Caco-2 (cell line): ENCODE results near the gene C2orf81. TPM values are rescaled to one million over a fixed set of nuclear protein-coding genes. Genes with fewer than 3 reads are reported as not detected.

ENCODE experiments used
- BruUV-seq: library from RNA; stranded (reverse); fragments of 400-500 nt; replicated peaks from 2 replicates; lab custom pipeline; 2021; lab: Mats Ljungman, UMichigan
- CTCF ChIA-PET: fragments of 300-600 bp; sonication (Branson Sonifier 250); formaldehyde crosslinking; loops from one replicate; lab custom pipeline; 2022; ENCODE audit warnings: antibody characterized with exemption; lab: Charles Lee
- POLR2A ChIA-PET: fragments of 300-600 bp; sonication (Branson Sonifier 250); formaldehyde crosslinking; loops from one replicate; lab custom pipeline; 2022; ENCODE audit warnings: antibody characterized with exemption; lab: Charles Lee
- DNase-seq, 2 experiments: peaks; one replicate each; pipeline versions ENCODE4 v3.0.0 to v3.0.0-alpha.2; 2020 to 2022
- H3K27me3 ChIP-seq: replicated peaks from 2 replicates; pipeline ENCODE4 v1.6.0; 2011; ENCODE audit warnings: low read length; ENCODE audit not compliant: control insufficient read depth, insufficient read depth
- H3K36me3 ChIP-seq: 2 replicates; pipeline ENCODE4 v1.5.1; 2011; ENCODE audit warnings: low read length; ENCODE audit not compliant: control insufficient read depth, insufficient read depth
- H3K4me1 ChIP-seq: fragments of 250-450 bp; sonication (Bioruptor Pico); 2 replicates; pipeline ENCODE4 v1.5.1; 2020; ENCODE audit warnings: mild to moderate bottlenecking
- H3K4me3 ChIP-seq: 2 replicates; pipeline ENCODE4 v1.5.1; 2011; ENCODE audit warnings: low read depth, mild to moderate bottlenecking, control low read depth, low read length
- H3K9me3 ChIP-seq: fragments of 250-450 bp; sonication (Bioruptor Pico); 2 replicates; pipeline ENCODE4 v1.5.1; 2020; ENCODE audit warnings: mild to moderate bottlenecking, moderate library complexity
- H3K27ac Mint-ChIP-seq: one replicate; pipeline ENCODE4 v1.8.0; 2022; ENCODE audit warnings: mixed read lengths; ENCODE audit not compliant: unreplicated experiment
- H3K27me3 Mint-ChIP-seq: one replicate; pipeline ENCODE4 v1.8.0; 2022; ENCODE audit warnings: mixed read lengths; ENCODE audit not compliant: insufficient read depth, unreplicated experiment
- H3K36me3 Mint-ChIP-seq: one replicate; pipeline ENCODE4 v1.8.0; 2022; ENCODE audit warnings: mild to moderate bottlenecking, mixed read lengths; ENCODE audit not compliant: insufficient read depth, unreplicated experiment
- H3K4me1 Mint-ChIP-seq: one replicate; pipeline ENCODE4 v1.8.0; 2022; ENCODE audit warnings: low read depth, mixed read lengths; ENCODE audit not compliant: unreplicated experiment
- H3K4me3 Mint-ChIP-seq: one replicate; pipeline ENCODE4 v1.8.0; 2022; ENCODE audit warnings: mild to moderate bottlenecking, moderate library complexity, mixed read lengths; ENCODE audit not compliant: unreplicated experiment
- H3K9me3 Mint-ChIP-seq: one replicate; pipeline ENCODE4 v1.8.0; 2022; ENCODE audit warnings: mixed read lengths; ENCODE audit not compliant: unreplicated experiment
- CTCF ChIP-seq, 2 experiments: fragments of 200-600 bp in 1 of 2; IDR thresholded peaks; 1 replicate in 1 of 2; 2 replicates in 1 of 2; pipeline versions ENCODE4 v1.5.1 to v1.8.0; 2011 to 2022; ENCODE audit warnings: antibody characterized with exemption in 1 of 2, control low read depth in 1 of 2, inconsistent platforms in 1 of 2, low read depth in 1 of 2, low read length in 1 of 2, mild to moderate bottlenecking in 1 of 2, moderate library complexity in 1 of 2; ENCODE audit not compliant: insufficient read depth in 1 of 2, severe bottlenecking in 1 of 2, unreplicated experiment in 1 of 2
- intact Hi-C: fragments of 100-400 bp; cut with micrococcal nuclease; formaldehyde crosslinking; loops from one replicate; pipeline ENCODE4 v1.10.0; 2022; ENCODE audit not compliant: unreplicated experiment
- total RNA-seq: library from RNA; stranded (reverse); gene quantifications from 2 replicates; pipeline ENCODE4 v1.2.3, GENCODE V29; 2022

C2orf81 gene
- total RNA-seq, 1 experiment from 2014 or later, result 0.84 TPM

GRCh38 chr2:74417763-74418162 lies 3.7 kb downstream of the C2orf81 start:
- peaks cover 18% of the 10 kb centered on the region for H3K36me3 Mint-ChIP-seq
- POLR2A ChIA-PET, result no interaction called here
- TF ChIP-seq CTCF (IDR thresholded peaks at IDR 0.05; ENCODE audit: insufficient read depth in 1 of 2, low read depth in 1 of 2, low read length in 1 of 2, severe bottlenecking in 1 of 2, unreplicated experiment in 1 of 2), result no peak
- H3K27me3 Mint-ChIP-seq, result peaks cover 12% of the 10 kb centered on the region
- Histone ChIP-seq H3K4me3 (no peak overlapping the region), H3K9me3 (no peaks in the 10 kb centered on the region), H3K27me3 (no peaks in the 10 kb centered on the region), H3K36me3 (no peaks in the 10 kb centered on the region), H3K4me1 (no peaks in the 10 kb centered on the region)
- H3K4me3 Mint-ChIP-seq, result no peak overlapping the region
- H3K4me1 Mint-ChIP-seq, result peaks cover 9% of the 10 kb centered on the region
- no peak for DNase-seq
- no peaks in the 10 kb centered on the region for H3K9me3 Mint-ChIP-seq
- BruUV-seq, result no TSS peak
- H3K27ac Mint-ChIP-seq, result no peak overlapping the region
- CTCF ChIA-PET, result no interaction called here
- intact Hi-C loops, result no loop called here

GRCh38 chr2:74417197-74417596 lies 4.2 kb downstream of the C2orf81 start:
- H3K4me3 ChIP-seq, result no peak overlapping the region
- Mint-ChIP-seq H3K4me3 (no peak overlapping the region), H3K27ac (no peak overlapping the region), H3K27me3 (peaks cover 12% of the 10 kb centered on the region), H3K36me3 (peaks cover 12% of the 10 kb centered on the region), H3K4me1 (peaks cover 6% of the 10 kb centered on the region), H3K9me3 (no peaks in the 10 kb centered on the region)
- DNase-seq, result no peak
- ChIA-PET CTCF (no interaction called here), POLR2A (no interaction called here)
- H3K4me1 ChIP-seq, result no peaks in the 10 kb centered on the region
- TF ChIP-seq CTCF (IDR thresholded peaks at IDR 0.05; ENCODE audit: insufficient read depth in 1 of 2, low read depth in 1 of 2, low read length in 1 of 2, severe bottlenecking in 1 of 2, unreplicated experiment in 1 of 2), result no peak
- no peaks in the 10 kb centered on the region for H3K27me3 ChIP-seq
- BruUV-seq, result no TSS peak
- intact Hi-C loops, result no loop called here
- H3K36me3 ChIP-seq, result no peaks in the 10 kb centered on the region
- no peaks in the 10 kb centered on the region for H3K9me3 ChIP-seq

GRCh38 chr2:74416778-74417177 lies 4.6 kb downstream of the C2orf81 start:
- Histone ChIP-seq H3K4me3 (no peak overlapping the region), H3K36me3 (no peaks in the 10 kb centered on the region), H3K9me3 (no peaks in the 10 kb centered on the region), H3K27me3 (no peaks in the 10 kb centered on the region), H3K4me1 (no peaks in the 10 kb centered on the region)
- Mint-ChIP-seq H3K4me3 (no peak overlapping the region), H3K27ac (no peak overlapping the region), H3K9me3 (no peaks in the 10 kb centered on the region), H3K36me3 (peaks cover 8% of the 10 kb centered on the region), H3K27me3 (peaks cover 12% of the 10 kb centered on the region), H3K4me1 (peaks cover 6% of the 10 kb centered on the region)
- BruUV-seq, result no TSS peak
- POLR2A ChIA-PET, result no interaction called here
- CTCF ChIA-PET, result no interaction called here
- DNase-seq, result no peak
- intact Hi-C loops, result no loop called here
- TF ChIP-seq CTCF (IDR thresholded peaks at IDR 0.05; ENCODE audit: insufficient read depth in 1 of 2, low read depth in 1 of 2, low read length in 1 of 2, severe bottlenecking in 1 of 2, unreplicated experiment in 1 of 2), result no peak
